Measurements from ENCODE around the gene WIPF2.
"Not testable (repeated sequence)": the region's sequence is repeated elsewhere in the genome, so short reads cannot be mapped to it uniquely, and the experiment has no call there.

The WIPF2 gene

DNA sequence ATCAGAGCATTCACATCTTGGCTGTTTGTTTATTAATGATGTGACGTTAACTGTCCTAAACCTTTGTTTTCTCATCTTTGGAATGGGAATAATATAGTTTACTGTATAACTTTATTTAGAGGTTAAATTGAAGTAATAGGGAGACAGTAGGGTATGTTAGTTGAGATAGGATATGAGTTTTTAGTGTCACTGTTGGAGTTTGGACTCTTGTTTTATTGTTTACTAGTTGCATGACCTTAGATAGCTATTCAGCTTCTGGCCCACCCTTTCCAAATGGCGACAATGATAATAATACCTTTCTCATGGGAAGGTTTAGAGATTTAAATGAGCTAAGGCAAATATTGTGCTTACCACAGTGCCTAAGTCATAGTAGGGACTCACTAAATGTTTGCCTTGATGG lies 40.4 kb downstream of the WIPF2 start:
- DNase-seq: no peak

DNA sequence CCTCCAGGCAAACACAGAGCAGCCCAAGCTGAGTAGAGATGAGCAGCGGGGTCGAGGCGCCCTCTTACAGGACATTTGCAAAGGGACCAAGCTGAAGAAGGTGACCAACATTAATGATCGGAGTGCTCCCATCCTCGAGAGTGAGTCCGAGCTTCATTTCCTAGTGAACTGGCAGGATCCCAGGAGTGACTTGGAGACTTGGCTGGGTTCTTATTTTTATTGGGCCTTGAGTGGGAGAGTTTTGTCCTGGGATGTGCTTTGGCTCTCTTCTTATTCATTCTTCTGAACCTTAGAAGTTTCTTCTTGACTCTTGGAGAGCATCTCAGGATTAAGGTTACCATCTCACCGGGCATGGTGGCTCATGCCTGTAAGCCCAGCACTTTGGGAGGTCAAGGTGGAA lies 41.4 kb downstream of the WIPF2 start:
- DNase-seq: no peak

DNA sequence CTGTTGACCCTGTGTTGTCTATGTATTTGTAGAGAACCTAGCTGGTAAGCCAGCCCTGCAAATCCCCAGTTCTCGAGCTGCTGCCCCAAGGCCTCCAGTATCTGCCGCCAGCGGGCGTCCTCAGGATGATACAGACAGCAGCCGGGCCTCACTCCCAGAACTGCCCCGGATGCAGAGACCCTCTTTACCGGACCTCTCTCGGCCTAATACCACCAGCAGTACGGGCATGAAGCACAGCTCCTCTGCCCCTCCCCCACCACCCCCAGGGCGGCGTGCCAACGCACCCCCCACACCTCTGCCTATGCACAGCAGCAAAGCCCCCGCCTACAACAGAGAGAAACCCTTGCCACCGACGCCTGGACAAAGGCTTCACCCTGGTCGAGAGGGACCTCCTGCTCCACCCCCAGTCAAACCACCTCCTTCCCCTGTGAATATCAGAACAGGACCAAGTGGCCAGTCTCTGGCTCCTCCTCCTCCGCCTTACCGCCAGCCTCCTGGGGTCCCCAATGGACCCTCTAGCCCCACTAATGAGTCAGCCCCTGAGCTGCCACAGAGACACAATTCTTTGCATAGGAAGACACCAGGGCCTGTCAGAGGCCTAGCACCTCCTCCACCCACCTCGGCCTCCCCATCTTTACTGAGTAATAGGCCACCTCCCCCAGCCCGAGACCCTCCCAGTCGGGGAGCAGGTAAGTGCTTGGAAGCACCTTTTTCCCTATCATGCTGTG lies 45.5 kb downstream of the WIPF2 start:
- no peak for DNase-seq

DNA sequence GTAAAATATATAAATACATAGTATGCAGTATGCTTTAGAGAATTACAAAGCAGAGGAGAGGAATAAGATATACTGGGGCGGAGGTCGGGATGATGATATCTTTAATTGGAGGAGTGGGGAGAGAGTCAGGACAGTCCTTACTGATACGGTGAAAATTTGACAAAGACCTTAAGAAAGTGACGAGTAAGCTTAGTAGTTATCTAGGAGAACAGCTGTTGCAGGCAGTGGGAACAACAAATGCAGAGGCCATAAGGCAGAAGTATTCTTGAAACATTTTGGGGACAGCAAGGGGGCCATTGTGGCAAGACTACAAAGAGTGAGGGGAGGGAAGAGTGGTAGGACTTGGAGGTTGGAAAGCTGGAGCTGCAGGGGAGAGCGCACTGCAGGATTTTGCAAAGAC lies 46.2 kb downstream of the WIPF2 start:
- no peak for DNase-seq

DNA sequence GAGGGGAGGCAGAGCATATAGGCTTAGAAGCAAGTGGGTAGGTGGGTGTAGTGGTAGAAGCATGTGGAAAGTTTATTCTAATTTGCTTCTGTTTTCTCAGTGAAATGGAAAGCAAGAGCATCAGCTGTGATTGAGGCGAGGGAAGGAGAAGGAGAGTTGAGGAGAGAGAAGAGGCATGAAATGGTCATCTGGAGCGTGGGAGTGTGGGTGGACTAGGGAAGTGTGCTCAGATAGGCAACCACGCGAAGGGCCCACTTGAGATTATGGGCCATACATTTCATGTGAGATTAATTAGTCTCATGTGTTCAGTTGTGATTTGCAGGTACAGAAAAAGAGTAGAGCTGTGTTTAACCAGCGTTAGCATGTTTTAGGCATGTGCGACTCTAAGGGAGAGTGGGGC lies 47.8 kb downstream of the WIPF2 start:
- no peak for DNase-seq

DNA sequence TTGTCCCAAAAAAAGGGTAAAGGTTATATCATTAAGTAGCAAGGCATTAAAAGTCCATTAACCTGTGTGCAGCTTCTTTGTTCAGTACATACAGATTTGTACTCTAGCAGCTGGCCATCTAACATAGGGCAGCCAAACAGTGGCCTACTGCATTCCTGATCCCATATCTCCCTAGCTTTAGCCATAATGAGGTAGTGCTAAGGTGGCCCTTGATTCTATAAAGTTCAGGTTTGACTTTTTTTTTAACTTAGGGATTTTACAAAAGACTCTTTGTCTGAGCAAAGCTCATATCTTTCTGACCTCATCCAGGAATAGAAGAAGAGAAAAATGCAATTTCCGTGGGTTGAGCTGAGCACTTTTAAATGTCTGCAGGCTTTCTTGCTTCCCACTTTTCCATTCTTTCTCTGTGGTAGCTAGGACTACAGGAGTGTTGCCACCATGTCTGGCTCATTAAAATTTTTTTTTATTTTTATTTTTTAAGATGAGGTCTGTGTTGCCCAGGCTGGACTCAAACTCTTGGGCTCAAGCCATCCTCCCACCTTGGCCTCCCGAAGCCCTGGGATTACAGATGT lies 49.1 kb downstream of the WIPF2 start:
- no peak for DNase-seq

DNA sequence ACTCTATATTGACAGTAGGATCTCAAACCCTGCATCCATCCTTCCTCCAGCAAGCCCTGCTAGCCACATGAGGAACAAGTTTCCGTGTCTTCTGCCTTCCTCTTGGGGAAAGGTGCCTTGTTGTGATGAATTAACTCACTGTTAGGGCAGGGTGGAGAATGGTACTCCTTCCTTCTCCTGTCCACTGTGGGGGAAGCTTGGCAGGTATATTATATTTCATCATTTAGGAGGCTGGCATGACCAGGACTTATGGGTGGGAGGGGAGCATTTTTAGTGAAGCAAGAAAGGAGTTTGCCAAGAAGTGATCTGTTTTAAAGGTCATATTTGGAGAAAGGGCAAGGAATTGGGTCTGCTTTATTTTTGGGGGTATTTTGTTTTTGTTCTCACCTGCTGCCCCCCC lies 59.3 kb downstream of the WIPF2 start:
- DNase-seq: no peak

DNA sequence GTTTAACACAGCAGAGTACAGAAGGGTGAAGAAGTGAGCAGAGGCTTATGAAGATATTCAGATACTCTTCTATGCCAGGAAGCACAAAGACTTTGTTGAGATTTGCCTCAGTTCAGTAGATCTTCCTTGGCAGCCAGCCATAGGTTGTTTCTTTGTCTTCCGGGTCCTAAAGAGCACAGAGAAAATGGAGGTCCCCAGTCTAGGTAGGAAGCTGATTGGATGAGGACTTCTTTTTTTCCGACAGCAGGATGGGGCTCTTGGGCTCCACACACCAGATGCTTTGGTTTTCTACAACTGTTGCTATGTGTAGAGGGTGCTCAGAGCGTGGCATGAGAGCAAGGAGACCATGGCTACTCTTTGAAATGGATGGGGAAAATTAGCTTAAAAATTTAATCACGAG lies 60.3 kb downstream of the WIPF2 start:
- no peak for DNase-seq

DNA sequence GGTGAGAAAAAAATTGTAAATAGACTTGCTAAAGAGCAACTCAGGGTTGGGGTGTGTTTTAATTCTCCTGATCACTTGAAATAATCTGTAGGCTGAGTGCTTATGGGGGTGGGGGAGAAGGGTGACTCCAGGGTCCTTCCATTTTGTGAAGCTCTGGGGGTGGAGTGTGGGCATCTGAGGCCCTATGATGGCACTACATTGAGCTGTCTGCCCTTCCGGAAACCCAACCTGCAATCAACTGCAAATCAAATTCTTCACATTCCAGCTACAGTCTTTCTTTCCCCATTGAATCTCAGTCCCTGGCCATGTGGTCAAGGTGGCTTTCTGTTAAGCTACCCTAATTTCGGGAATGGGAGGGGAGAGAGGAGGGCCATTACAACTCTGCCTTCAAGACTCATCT lies 62.6 kb downstream of the WIPF2 start:
- DNase-seq: no peak

DNA sequence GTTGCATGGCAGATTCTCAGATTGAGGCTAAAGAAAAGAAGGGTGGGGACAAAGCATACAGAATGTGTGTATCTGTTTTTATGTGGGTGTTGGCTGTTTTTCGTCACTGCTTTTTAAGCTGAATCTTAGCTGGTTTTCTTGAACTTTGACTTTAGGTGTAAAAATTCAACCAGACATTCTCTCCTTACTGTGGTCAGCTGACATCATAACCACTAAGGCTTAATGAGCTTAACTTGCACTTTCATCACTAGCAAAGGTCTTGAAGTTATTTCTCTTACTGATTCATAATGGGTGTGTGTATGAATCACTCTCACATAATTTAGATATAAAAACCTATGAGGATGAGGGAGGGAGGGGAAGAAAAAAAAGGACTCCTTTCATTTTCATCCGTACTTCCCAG lies 64.6 kb downstream of the WIPF2 start:
- no peak for DNase-seq

DNA sequence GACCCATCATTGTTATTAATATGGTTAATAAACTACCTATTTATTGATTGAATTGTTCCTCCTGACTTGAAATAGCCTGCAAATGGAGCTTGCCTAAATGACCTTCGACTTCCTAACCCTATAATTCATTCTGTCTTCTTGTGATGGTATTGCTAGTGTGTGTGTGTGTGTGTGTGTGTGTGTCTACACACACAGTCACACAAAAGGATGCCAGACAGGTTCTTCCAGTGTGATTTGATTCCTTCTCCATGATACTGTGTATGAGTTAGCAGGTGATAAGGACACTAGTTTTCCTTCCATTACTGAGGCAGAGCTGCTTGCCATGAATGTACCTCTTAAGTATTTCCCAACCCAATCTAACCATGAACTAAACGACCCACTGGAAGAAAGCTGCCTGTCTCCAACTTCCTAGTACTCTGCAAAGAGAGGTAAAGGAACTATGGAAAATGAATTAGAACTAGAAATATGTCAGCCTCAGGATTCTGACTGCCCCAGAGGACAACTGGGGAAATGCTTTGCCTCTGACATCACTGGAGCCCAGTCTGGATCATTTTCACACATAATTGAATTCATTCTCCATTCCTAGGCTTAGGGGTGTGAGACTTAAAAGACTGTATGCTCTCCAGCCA lies 65.1 kb downstream of the WIPF2 start:
- DNase-seq: no peak

DNA sequence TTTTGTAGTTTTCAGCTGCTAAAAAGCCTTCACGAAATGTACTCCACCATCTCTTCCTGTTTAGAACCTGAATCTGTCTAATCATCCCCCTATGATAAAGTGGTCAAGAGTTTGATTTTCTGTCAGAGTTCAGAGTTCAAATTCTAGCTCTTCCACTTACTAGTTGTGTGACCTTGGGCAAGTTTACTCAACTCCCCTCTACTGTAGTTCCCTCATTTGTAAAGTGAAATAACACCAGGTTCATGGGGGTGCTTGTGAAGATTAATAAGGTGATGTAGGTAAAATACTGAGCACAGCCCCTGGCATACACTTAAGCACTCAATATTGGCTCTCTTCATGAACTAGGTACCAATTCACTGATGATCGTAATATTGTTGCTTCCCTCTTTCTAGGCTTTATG lies 67.4 kb downstream of the WIPF2 start:
- no peak for DNase-seq

DNA sequence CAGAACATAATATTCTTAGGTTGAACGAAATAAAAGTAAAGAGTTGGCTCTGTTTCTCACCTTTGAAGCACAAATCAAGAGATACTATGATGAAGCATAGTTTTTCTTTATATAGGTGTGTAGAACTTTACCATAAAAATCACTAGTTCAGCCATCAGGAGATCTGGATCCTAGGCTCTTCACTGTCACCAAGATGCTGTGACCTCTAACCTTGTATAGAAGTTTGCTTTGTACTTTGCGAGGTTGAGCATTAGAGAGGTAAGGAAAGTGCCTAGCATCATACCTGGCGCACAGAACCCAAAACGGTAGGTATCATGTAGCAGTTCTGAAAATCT lies 68.0 kb downstream of the WIPF2 start:
- DNase-seq: no peak

DNA sequence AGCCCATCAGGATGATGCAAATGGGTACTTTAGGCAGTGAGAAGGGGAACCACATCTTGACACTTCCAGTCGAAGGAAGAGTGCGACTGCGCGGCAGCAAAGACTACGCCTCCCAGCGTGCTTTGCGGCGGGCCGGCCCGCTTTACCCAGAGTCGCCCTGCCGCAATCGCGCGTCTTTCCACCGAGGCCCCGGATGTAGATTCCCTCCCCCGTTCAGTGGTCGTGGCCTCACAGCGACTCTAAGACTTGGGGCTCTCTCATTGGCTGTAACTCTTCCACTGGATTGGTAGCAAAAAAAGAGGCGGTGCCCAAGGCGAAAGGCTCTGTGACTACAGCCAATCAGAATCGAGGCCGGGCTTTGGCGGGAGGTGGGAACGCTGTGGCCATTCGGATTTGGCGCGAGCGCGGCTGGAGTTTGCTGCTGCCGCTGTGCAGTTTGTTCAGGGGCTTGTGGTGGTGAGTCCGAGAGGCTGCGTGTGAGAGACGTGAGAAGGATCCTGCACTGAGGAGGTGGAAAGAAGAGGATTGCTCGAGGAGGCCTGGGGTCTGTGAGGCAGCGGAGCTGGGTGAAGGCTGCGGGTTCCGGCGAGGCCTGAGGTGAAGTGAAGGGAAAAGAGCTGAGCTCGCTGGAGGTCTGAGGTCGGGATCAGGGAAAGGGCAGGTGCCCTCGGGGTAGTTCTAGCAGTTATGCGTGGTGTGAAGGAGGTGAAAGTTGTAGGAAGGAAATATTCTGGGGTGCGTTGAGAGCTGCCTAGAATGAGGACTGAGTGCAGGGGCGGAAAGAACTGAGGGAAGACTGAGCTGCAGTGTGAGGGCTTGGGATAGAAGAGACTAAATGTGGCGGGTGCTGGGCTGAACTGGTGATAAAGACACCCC lies 68.6 kb downstream of the WIPF2 start, which contains the start of gene CDC6:
CDC6 (plus strand) TSS at position 386 of the 876 bp plus-strand sequence. CDS start 1,542 bp downstream, outside the sequence.
- DNase-seq: peak; percentile 99

DNA sequence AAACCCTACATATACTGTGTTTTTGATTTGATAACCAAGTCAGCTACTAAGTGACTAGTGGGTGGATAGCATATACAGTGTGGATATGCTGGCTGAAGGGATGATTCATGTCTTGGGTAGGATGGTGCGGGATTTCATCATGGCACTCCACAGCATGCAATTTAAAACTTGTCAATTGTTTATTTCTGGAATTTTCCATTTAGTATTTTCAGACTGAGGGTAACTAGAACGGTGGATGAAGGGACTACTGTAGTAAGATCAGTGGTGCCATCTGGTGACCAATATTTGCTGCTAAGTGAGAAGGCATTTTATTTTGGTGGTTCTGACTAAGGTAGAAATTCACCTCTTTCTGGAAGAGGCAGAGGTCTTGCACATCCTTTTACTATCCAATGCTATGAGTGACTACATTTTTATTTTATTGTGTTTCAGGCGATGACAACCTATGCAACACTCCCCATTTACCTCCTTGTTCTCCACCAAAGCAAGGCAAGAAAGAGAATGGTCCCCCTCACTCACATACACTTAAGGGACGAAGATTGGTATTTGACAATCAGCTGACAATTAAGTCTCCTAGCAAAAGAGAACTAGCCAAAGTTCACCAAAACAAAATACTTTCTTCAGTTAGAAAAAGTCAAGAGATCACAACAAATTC lies 71.7 kb downstream of the WIPF2 start:
- DNase-seq: peak; percentile 57

DNA sequence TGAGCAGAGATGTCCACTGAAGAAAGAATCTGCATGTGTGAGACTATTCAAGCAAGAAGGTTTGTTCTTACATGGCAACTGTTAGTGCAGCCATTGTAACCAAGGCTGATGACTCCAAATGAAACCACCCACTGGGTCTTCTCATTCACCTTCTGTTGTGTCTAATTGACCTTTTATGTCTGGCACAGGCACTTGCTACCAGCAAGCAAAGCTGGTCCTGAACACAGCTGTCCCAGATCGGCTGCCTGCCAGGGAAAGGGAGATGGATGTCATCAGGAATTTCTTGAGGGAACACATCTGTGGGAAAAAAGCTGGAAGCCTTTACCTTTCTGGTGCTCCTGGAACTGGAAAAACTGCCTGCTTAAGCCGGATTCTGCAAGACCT lies 72.2 kb downstream of the WIPF2 start:
- no peak for DNase-seq

DNA sequence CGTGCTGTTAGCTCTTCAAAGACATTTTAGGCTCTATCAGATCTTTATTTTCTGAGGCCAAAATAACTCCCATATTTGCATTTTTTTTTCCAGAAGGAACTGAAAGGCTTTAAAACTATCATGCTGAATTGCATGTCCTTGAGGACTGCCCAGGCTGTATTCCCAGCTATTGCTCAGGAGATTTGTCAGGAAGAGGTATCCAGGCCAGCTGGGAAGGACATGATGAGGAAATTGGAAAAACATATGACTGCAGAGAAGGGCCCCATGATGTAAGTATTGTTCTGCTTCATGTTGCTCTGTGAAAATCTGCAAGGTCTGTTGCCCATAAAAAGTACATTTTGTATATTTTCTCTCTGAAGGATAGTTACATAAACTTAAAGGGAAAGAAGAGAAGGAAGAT lies 74.3 kb downstream of the WIPF2 start:
- no peak for DNase-seq

DNA sequence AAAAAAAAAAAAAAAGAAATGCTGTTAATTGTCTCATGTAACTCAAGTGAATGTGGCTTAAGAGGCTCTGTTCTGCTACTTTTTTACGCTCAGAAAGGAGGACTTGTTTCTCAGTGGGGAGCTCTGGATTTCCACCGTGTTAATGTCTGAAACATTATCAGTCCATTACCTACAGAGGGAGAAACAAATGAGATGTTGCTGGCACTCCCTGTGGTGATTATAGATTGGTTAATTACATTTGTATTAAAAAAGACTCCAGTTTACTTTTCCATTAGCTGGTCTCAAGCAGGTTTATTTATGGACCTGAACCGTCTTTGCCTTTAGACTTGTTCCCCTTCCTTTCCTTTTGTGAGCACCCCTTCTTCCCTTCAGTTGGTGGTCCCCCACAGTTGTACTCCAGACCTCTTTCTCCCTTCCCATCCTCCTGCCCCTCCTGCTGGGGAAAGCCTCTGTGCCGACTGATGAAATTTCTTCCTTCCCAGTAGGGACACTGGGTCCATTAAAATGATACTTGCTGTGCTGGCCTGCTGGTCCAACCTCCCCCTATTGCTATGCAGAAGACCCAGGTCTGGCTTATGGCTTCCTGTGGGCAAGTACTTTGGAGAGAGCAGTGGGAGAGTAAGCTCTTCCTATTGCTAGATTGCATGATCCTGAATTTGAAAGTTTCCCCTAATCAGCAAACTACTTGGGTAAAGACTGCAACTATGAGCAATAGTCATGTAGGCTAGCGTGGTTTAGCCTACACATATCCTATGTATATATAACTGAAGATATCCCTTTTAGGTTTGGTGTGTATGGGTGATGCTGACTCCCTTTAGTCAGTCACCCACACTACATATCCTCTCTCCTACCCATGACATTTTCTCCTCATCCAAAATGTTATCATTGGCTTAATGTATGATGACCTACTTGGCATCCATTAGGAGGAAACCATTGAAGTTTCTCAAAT lies 76.7 kb downstream of the WIPF2 start:
- no peak for DNase-seq

DNA sequence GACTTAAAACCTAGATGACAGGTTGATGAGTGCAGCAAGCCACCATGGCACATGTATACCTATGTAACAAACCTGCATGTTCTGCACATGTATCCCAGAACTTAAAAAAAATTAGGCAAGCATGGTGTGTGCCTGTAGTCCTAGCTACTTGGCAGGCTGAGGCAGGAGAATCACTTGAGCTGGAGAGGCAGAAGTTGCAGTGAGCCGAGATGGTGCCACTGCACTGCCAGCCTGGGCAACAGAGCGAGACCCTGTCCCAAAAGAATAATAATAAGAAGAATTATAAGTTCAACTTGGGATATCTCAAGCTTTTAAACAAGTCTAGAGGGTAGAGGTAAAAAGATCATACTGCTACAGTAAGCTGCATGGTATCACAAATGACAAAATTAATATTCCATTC lies 78.4 kb downstream of the WIPF2 start:
- no peak for DNase-seq

DNA sequence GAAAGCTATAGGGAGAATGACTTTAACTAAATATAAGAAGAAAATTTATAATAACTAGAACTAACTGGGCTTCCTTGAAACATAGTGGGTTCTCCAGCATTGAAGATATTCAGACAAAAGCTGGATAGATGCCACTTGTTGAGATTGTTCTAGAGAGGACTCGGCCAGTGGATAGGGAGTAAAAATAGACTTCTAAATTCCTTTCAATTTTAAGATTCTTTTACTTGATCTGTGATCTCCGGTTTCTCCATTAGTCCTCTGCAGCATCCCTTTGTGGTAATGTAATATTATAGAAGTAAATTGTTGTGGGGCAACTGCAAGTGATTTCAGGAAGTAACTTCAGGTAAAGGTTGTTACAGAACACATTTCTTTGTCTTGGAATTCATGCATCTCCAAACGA lies 79.6 kb downstream of the WIPF2 start:
- no peak for DNase-seq

DNA sequence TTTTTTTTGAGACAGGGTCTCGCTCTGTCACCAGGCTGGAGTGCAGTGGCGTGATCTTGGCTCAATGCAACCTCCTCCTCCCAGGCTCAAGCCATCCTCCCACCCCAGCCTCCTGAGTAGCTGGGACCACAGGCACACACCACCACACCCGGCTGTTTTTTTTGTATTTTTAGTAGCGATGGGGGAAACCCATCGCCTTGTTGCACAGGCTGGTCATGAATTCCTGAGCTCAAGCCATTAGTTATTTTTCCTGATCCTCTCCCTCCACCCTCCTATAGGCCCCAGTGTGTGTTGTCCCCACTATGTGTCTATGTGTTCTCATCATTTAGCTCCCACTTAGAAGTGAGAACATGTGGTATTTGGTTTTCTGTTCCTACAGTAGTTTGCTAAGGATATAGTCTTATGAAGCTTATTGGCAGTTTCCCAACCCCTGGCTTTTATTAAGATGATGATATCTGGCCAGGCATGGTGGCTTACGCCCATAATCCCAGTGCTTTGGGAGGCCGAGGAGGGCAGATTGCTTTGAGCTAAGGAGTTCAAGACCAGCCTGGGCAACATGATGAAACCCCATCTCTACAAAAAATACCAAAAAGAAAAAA lies 80.2 kb downstream of the WIPF2 start:
- not testable (repeated sequence) for DNase-seq

DNA sequence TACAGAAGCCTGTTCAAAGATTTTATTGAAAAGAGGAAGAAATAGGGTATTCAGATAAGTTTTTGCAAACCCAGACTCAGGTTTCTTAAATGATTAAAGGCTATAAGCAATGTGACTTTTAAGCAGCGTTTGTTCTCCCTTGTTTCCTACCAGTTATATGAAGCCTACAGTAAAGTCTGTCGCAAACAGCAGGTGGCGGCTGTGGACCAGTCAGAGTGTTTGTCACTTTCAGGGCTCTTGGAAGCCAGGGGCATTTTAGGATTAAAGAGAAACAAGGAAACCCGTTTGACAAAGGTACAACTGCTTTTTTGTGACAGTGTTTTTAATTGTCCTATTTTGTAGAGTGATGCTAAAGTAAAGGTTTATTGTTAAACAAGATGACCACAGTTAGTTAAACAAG lies 82.2 kb downstream of the WIPF2 start:
- no peak for DNase-seq
